ENCODE measurements around the gene CEP128. TPM values are rescaled to one million over a fixed set of nuclear protein-coding genes. Genes with fewer than 3 reads are reported as not detected.

The CEP128 gene
- total and polyA plus RNA-seq, 2 experiments from 2014 or later, result 7.6 to 17.6 TPM

DNA sequence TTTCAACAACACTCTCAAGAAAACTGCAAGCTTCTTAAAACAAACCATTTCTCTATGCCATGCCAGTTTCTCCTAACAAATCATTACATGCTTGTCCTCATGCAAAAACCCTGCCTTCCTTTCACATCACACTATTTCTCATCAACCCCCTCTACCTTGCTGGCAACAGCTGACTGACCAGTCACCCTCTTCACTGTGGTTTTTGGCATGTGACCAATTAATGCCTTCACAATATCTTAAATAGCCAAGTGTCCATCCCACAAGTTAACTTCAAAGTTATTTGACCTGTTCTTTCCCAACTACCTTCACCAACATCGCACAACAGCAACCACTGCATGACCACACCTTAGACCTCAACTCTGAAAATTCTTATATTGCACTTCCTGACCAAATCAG, 159.6 kb downstream of the CEP128 start:
- Histone ChIP-seq H3K27me3 (ENCODE audit: insufficient read depth) (no peaks in the 10 kb centered on the region), H3K9me2 (ENCODE audit: insufficient read depth) (no peaks in the 10 kb centered on the region), H2AFZ (no peak overlapping the region), H3K4me2 (no peak overlapping the region), H3K4me3 (no peak overlapping the region), H4K20me1 (replicated peaks; ENCODE audit: insufficient read depth) (no peaks in the 10 kb centered on the region), H3K36me3 (ENCODE audit: insufficient read depth) (no peaks in the 10 kb centered on the region), H3K79me2 (replicated peaks; ENCODE audit: insufficient read depth) (no peaks in the 10 kb centered on the region), H3K4me1 (ENCODE audit: insufficient read depth) (no peaks in the 10 kb centered on the region), H3K27ac (ENCODE audit: low read depth) (no peak overlapping the region), H3F3A (replicated peaks; ENCODE audit: low read depth) (no peaks in the 10 kb centered on the region)
- ATAC-seq (no peak), DNase-seq (ENCODE audit: low spot score) (no peak)
- no peak overlapping the region for H3K4me3 Mint-ChIP-seq
- TF ChIP-seq NANOG (IDR thresholded peaks at IDR 0.05; ENCODE audit: borderline replicate concordance) (no peak), JUNB (IDR thresholded peaks at IDR 0.05; ENCODE audit: unreplicated experiment) (no peak), EZH2phosphoT487 (IDR thresholded peaks at IDR 0.05; ENCODE audit: unreplicated experiment) (no peak), CREB1 (CRISPR knock-in tag; IDR thresholded peaks at IDR 0.05; ENCODE audit: low read depth) (no peak), CTCF (conservative IDR thresholded peaks at IDR 0.05; ENCODE audit: low read depth in 2 of 2) (no peak), EZH2 (IDR thresholded peaks at IDR 0.05; ENCODE audit: low read depth, unreplicated experiment) (no peak), ZNF114 (CRISPR knock-in tag; IDR thresholded peaks at IDR 0.05) (no peak), ZNF331 (CRISPR knock-in tag; IDR thresholded peaks at IDR 0.05; ENCODE audit: low read depth) (no peak), STAT1 (IDR thresholded peaks at IDR 0.05; ENCODE audit: unreplicated experiment) (no peak), POLR2AphosphoS5 (IDR thresholded peaks at IDR 0.05; ENCODE audit: low read depth) (no peak)
- TF ChIP-seq, protein P1, sequence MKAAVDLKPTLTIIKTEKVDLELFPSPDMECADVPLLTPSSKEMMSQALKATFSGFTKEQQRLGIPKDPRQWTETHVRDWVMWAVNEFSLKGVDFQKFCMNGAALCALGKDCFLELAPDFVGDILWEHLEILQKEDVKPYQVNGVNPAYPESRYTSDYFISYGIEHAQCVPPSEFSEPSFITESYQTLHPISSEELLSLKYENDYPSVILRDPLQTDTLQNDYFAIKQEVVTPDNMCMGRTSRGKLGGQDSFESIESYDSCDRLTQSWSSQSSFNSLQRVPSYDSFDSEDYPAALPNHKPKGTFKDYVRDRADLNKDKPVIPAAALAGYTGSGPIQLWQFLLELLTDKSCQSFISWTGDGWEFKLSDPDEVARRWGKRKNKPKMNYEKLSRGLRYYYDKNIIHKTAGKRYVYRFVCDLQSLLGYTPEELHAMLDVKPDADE (IDR thresholded peaks at IDR 0.05), result no peak
- TF ChIP-seq, protein P2, sequence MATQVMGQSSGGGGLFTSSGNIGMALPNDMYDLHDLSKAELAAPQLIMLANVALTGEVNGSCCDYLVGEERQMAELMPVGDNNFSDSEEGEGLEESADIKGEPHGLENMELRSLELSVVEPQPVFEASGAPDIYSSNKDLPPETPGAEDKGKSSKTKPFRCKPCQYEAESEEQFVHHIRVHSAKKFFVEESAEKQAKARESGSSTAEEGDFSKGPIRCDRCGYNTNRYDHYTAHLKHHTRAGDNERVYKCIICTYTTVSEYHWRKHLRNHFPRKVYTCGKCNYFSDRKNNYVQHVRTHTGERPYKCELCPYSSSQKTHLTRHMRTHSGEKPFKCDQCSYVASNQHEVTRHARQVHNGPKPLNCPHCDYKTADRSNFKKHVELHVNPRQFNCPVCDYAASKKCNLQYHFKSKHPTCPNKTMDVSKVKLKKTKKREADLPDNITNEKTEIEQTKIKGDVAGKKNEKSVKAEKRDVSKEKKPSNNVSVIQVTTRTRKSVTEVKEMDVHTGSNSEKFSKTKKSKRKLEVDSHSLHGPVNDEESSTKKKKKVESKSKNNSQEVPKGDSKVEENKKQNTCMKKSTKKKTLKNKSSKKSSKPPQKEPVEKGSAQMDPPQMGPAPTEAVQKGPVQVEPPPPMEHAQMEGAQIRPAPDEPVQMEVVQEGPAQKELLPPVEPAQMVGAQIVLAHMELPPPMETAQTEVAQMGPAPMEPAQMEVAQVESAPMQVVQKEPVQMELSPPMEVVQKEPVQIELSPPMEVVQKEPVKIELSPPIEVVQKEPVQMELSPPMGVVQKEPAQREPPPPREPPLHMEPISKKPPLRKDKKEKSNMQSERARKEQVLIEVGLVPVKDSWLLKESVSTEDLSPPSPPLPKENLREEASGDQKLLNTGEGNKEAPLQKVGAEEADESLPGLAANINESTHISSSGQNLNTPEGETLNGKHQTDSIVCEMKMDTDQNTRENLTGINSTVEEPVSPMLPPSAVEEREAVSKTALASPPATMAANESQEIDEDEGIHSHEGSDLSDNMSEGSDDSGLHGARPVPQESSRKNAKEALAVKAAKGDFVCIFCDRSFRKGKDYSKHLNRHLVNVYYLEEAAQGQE (IDR thresholded peaks at IDR 0.05; ENCODE audit: unreplicated experiment), result no peak
- TF ChIP-seq, protein P3, sequence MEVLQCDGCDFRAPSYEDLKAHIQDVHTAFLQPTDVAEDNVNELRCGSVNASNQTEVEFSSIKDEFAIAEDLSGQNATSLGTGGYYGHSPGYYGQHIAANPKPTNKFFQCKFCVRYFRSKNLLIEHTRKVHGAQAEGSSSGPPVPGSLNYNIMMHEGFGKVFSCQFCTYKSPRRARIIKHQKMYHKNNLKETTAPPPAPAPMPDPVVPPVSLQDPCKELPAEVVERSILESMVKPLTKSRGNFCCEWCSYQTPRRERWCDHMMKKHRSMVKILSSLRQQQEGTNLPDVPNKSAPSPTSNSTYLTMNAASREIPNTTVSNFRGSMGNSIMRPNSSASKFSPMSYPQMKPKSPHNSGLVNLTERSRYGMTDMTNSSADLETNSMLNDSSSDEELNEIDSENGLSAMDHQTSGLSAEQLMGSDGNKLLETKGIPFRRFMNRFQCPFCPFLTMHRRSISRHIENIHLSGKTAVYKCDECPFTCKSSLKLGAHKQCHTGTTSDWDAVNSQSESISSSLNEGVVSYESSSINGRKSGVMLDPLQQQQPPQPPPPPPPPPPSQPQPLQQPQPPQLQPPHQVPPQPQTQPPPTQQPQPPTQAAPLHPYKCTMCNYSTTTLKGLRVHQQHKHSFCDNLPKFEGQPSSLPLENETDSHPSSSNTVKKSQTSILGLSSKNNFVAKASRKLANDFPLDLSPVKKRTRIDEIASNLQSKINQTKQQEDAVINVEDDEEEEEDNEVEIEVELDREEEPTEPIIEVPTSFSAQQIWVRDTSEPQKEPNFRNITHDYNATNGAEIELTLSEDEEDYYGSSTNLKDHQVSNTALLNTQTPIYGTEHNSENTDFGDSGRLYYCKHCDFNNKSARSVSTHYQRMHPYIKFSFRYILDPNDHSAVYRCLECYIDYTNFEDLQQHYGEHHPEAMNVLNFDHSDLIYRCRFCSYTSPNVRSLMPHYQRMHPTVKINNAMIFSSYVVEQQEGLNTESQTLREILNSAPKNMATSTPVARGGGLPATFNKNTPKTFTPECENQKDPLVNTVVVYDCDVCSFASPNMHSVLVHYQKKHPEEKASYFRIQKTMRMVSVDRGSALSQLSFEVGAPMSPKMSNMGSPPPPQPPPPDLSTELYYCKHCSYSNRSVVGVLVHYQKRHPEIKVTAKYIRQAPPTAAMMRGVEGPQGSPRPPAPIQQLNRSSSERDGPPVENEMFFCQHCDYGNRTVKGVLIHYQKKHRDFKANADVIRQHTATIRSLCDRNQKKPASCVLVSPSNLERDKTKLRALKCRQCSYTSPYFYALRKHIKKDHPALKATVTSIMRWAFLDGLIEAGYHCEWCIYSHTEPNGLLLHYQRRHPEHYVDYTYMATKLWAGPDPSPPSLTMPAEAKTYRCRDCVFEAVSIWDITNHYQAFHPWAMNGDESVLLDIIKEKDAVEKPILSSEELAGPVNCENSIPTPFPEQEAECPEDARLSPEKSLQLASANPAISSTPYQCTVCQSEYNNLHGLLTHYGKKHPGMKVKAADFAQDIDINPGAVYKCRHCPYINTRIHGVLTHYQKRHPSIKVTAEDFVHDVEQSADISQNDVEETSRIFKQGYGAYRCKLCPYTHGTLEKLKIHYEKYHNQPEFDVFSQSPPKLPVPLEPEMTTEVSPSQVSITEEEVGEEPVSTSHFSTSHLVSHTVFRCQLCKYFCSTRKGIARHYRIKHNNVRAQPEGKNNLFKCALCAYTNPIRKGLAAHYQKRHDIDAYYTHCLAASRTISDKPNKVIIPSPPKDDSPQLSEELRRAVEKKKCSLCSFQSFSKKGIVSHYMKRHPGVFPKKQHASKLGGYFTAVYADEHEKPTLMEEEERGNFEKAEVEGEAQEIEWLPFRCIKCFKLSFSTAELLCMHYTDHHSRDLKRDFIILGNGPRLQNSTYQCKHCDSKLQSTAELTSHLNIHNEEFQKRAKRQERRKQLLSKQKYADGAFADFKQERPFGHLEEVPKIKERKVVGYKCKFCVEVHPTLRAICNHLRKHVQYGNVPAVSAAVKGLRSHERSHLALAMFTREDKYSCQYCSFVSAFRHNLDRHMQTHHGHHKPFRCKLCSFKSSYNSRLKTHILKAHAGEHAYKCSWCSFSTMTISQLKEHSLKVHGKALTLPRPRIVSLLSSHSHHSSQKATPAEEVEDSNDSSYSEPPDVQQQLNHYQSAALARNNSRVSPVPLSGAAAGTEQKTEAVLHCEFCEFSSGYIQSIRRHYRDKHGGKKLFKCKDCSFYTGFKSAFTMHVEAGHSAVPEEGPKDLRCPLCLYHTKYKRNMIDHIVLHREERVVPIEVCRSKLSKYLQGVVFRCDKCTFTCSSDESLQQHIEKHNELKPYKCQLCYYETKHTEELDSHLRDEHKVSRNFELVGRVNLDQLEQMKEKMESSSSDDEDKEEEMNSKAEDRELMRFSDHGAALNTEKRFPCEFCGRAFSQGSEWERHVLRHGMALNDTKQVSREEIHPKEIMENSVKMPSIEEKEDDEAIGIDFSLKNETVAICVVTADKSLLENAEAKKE (CRISPR knock-in tag; IDR thresholded peaks at IDR 0.05), result no peak
- H3K9me3 Mint-ChIP-seq, result no peaks in the 10 kb centered on the region
- no peaks in the 10 kb centered on the region; the same call in 2 of the 3 replicates for H3K4me1 Mint-ChIP-seq
- no peak overlapping the region for H3K27ac Mint-ChIP-seq
- no peaks in the 10 kb centered on the region for H3K36me3 Mint-ChIP-seq (ENCODE audit: low read depth)
- peaks cover 1% of the 10 kb centered on the region for H3K27me3 Mint-ChIP-seq (ENCODE audit: insufficient read depth, low read depth, poor library complexity)
